ENCODE data around the gene FRMD5.

DNA sequence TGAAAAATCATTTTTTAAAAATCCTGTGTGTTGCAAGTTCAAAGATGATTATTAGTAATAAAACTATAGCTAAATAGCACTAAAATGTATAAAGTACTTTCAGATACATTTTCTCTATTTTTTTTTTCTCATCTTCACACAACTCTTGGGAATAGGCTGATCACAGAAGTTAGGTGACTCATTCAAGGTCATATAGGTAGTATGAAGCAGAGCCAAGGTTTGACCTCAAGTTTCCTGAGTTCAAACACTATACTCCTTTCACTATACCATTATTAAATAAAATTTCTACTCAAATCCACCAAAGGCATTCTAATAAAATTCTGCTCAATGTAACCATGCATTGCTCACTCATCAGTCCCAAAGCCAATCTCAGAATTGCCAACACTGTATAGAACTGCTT lies 21.3 kb downstream of the FRMD5 start:
- TF ChIP-seq, protein P1, sequence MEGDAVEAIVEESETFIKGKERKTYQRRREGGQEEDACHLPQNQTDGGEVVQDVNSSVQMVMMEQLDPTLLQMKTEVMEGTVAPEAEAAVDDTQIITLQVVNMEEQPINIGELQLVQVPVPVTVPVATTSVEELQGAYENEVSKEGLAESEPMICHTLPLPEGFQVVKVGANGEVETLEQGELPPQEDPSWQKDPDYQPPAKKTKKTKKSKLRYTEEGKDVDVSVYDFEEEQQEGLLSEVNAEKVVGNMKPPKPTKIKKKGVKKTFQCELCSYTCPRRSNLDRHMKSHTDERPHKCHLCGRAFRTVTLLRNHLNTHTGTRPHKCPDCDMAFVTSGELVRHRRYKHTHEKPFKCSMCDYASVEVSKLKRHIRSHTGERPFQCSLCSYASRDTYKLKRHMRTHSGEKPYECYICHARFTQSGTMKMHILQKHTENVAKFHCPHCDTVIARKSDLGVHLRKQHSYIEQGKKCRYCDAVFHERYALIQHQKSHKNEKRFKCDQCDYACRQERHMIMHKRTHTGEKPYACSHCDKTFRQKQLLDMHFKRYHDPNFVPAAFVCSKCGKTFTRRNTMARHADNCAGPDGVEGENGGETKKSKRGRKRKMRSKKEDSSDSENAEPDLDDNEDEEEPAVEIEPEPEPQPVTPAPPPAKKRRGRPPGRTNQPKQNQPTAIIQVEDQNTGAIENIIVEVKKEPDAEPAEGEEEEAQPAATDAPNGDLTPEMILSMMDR (IDR thresholded peaks at IDR 0.05; ENCODE audit: borderline replicate concordance, extremely low read depth, low read length, poor library complexity, severe bottlenecking) = no peak
- no peak for TF ChIP-seq EZH2 (IDR thresholded peaks at IDR 0.05; ENCODE audit: borderline replicate concordance, low read depth, low read length, severe bottlenecking)
